Loucy (cell line): Measurements from ENCODE around the gene PLPP3.

ENCODE experiments used
- H2AFZ ChIP-seq: fragments of 200-600 bp; sonication (generic); 2 replicates; pipeline ENCODE4 v1.6.0; 2016; ENCODE audit warnings: antibody characterized with exemption, mild to moderate bottlenecking, low read length, moderate library complexity
- H3F3A ChIP-seq: fragments of 200-600 bp; 2 replicates; pipeline ENCODE4 v1.6.0; 2016; ENCODE audit warnings: antibody characterized with exemption, low read depth, mild to moderate bottlenecking
- H3K27me3 ChIP-seq: fragments of 200-600 bp; sonication (generic); 2 replicates; pipeline ENCODE4 v1.6.1; 2014; ENCODE audit warnings: low read length, mild to moderate bottlenecking; ENCODE audit not compliant: insufficient read depth, poor library complexity, severe bottlenecking
- H3K36me3 ChIP-seq: fragments of 200-600 bp; sonication (generic); 2 replicates; pipeline ENCODE4 v1.6.1; 2016; ENCODE audit warnings: low read length; ENCODE audit not compliant: insufficient read depth
- H3K4me1 ChIP-seq: fragments of 200-600 bp; sonication (generic); 2 replicates; pipeline ENCODE4 v1.5.1; 2014; ENCODE audit warnings: low read length, mild to moderate bottlenecking; ENCODE audit not compliant: insufficient read depth, poor library complexity, severe bottlenecking
- H3K4me2 ChIP-seq: fragments of 200-600 bp; sonication (generic); 2 replicates; pipeline ENCODE4 v1.6.0; 2014; ENCODE audit warnings: antibody characterized with exemption, low read length, low read depth, mild to moderate bottlenecking; ENCODE audit not compliant: poor library complexity, severe bottlenecking
- H3K4me3 ChIP-seq: fragments of 200-600 bp; sonication (generic); 2 replicates; pipeline ENCODE4 v1.5.1; 2014; ENCODE audit warnings: low read length, mild to moderate bottlenecking, mixed read lengths; ENCODE audit not compliant: poor library complexity, severe bottlenecking
- H3K79me2 ChIP-seq: fragments of 200-600 bp; sonication (generic); 2 replicates; pipeline ENCODE4 v1.6.1; 2014; ENCODE audit warnings: low read length; ENCODE audit not compliant: insufficient read depth
- H3K9ac ChIP-seq: fragments of 200-600 bp; sonication (generic); 2 replicates; pipeline ENCODE4 v1.6.0; 2014; ENCODE audit warnings: mild to moderate bottlenecking, low read depth, low read length, moderate library complexity; ENCODE audit not compliant: poor library complexity, severe bottlenecking
- H3K9me2 ChIP-seq: fragments of 200-600 bp; sonication (generic); replicated peaks from 2 replicates; pipeline ENCODE4 v1.6.1; 2016; ENCODE audit warnings: low read depth, low read length, mixed read lengths
- H3K9me3 ChIP-seq: fragments of 200-600 bp; sonication (generic); 2 replicates; pipeline ENCODE4 v1.6.1; 2014; ENCODE audit warnings: mild to moderate bottlenecking, antibody characterized with exemption, low read length, low read depth; ENCODE audit not compliant: insufficient read depth
- H4K20me1 ChIP-seq: fragments of 200-600 bp; sonication (generic); 2 replicates; pipeline ENCODE4 v1.6.0; 2014; ENCODE audit warnings: antibody characterized with exemption, low read length, mild to moderate bottlenecking; ENCODE audit not compliant: insufficient read depth, poor library complexity, severe bottlenecking
- CTCF ChIP-seq: fragments of 200-600 bp; sonication (generic); conservative IDR thresholded peaks from 2 replicates; pipeline ENCODE4 v1.5.1; 2014; ENCODE audit warnings: mild to moderate bottlenecking, antibody characterized with exemption, low read length
- EZH2phosphoT487 ChIP-seq: fragments of 200-600 bp; IDR thresholded peaks from 2 replicates; pipeline ENCODE4 v1.6.1; 2018; ENCODE audit warnings: antibody characterized with exemption, mild to moderate bottlenecking, moderate library complexity, borderline replicate concordance

PLPP3 gene

DNA sequence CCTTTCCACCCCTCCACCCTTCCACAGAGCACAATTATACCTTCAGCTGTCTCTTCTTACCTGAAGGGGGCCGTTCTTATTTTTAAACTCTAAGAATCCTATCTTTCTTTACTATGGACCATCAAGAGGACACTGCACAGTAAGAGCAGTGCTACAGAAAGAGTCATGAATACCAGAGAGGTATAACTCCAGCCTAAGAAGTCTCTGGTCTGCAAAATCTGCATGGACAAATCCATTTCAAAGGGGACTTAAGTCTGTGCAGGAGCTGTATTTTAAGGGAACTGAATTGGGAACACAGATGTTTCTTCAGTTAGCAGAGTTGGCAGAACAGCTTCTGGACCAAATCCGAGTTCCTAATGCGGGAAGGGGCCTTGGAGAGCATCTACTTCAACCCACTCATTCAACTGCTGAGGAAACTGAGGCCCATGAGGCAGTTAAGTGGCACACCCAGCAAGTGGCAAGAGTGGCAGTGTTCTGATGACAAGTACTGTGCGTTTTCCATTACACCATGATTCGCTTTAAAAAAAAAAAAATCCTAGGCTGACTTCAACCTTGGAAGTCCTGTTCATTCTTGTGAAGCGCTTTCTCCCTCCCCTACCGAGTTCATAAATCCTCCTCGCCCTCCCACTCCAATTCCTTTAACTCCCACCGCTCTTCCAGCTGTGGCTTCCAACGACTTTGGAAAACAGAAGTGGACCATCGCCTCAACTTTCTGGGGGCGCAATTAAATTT, 1.8 kb downstream of the PLPP3 start:
- Histone ChIP-seq H3K79me2 (no peaks in the 10 kb centered on the region), H2AFZ (no peak overlapping the region), H3K9me3 (no peaks in the 10 kb centered on the region)

DNA sequence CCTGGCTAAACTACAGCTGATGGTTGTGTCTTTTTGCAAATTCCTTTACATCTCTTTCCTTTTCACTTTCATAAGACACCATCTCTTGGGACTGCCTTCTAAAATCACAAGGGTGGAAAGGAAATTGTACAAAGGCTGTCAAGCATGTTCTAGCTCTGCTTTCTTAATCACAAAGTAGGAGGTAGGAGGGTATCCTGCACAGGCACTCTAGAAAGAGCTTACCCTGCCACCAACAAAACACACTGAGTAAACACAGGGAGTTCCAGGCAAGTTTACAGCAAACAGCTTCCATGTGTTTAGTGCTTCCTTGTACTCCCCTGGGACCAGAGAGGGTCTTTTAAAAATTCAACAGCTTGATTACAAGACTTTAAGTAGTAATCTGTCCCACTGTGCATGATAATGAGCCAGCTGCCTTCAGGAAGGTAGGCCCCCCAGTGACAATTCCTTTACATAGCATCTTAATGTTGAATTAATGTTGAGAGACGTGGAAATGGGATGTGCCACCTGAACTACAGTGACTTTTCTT, 2.4 kb downstream of the PLPP3 start:
- TF ChIP-seq CTCF (peak; percentile 49), EZH2phosphoT487 (no peak)
- Histone ChIP-seq H3K9me3 (no peaks in the 10 kb centered on the region), H3K4me1 (no peaks in the 10 kb centered on the region), H3K9me2 (no peaks in the 10 kb centered on the region), H3K27me3 (peaks cover 18% of the 10 kb centered on the region), H3K4me3 (no peak overlapping the region), H3K4me2 (no peak overlapping the region), H4K20me1 (no peaks in the 10 kb centered on the region), H3K36me3 (no peaks in the 10 kb centered on the region), H3K9ac (no peak overlapping the region), H2AFZ (no peak overlapping the region), H3F3A (no peaks in the 10 kb centered on the region), H3K79me2 (no peaks in the 10 kb centered on the region)

More for the DNA sequence above, 1.8 kb downstream of the PLPP3 start:
- no peaks in the 10 kb centered on the region for H4K20me1 ChIP-seq
- no peak overlapping the region for H3K4me2 ChIP-seq
- TF ChIP-seq CTCF: no peak; the same call in 1 of the 2 replicates
- no peak for TF ChIP-seq EZH2phosphoT487
- H3K36me3 ChIP-seq: no peaks in the 10 kb centered on the region
- H3F3A ChIP-seq: no peaks in the 10 kb centered on the region
- H3K27me3 ChIP-seq: peaks cover 18% of the 10 kb centered on the region
- no peak overlapping the region for H3K9ac ChIP-seq
- H3K4me3 ChIP-seq: no peak overlapping the region
- H3K9me2 ChIP-seq: no peaks in the 10 kb centered on the region
- no peaks in the 10 kb centered on the region for H3K4me1 ChIP-seq

DNA sequence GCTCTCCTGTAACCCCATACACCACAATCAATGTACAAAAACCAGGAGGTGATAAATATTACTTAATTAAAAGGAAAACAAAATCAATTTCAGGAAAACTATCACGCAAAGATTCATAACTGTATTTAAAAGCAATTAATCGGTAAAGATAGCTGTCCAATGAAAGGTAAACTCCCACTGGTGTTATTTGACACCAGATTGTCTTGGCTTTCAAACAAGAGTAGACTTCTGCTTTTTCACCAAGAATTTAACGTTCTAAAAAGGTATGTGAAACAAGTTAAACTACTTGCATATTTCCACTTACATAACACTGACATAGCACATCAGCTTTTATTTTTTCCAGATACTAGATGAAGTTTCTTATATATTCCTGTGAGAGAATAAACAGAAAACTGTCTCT, 3.5 kb downstream of the PLPP3 start:
- H3F3A ChIP-seq: no peaks in the 10 kb centered on the region
- TF ChIP-seq EZH2phosphoT487 (no peak), CTCF (no peak)
- no peaks in the 10 kb centered on the region for H3K9me3 ChIP-seq
- H3K4me2 ChIP-seq: no peak overlapping the region
- no peaks in the 10 kb centered on the region for H3K36me3 ChIP-seq
- no peaks in the 10 kb centered on the region for H4K20me1 ChIP-seq
- H2AFZ ChIP-seq: no peak overlapping the region
- peaks cover 18% of the 10 kb centered on the region for H3K27me3 ChIP-seq
- H3K9ac ChIP-seq: no peak overlapping the region
- no peak overlapping the region for H3K4me3 ChIP-seq
- no peaks in the 10 kb centered on the region for H3K4me1 ChIP-seq
- no peaks in the 10 kb centered on the region for H3K9me2 ChIP-seq
- H3K79me2 ChIP-seq: no peaks in the 10 kb centered on the region
